PFSK-1 (cell line): ENCODE measurements around the gene MAFB.

Source experiments
- FOXP2 ChIP-seq: optimal IDR thresholded peaks from 2 replicates; pipeline ENCODE3; 2011; ENCODE audit warnings: borderline replicate concordance, control low read depth, inconsistent platforms; ENCODE audit not compliant: insufficient read depth; ENCODE audit errors: extremely low read length, extremely low read depth
- POLR2AphosphoS5 ChIP-seq: IDR thresholded peaks from 2 replicates; pipeline ENCODE4 v1.6.1; 2012; ENCODE audit warnings: low read depth, mild to moderate bottlenecking, control low read depth, low read length, moderate library complexity
- SIN3A ChIP-seq: IDR thresholded peaks from 2 replicates; pipeline ENCODE4 v1.6.1; 2012; ENCODE audit warnings: mild to moderate bottlenecking, low read length, moderate library complexity, borderline replicate concordance; ENCODE audit not compliant: insufficient read depth
- TAF1 ChIP-seq: IDR thresholded peaks from 2 replicates; pipeline ENCODE4 v1.6.1; 2012; ENCODE audit warnings: low read length, control low read depth, borderline replicate concordance; ENCODE audit not compliant: insufficient read depth
- TF ChIP-seq, protein P1 (sequence below), 2 experiments: IDR thresholded peaks; 2 replicates each; pipeline versions ENCODE4 v1.6.1 to v1.8.0; 2011 to 2012; ENCODE audit warnings: low read depth in 2 of 2, low read length in 2 of 2, control low read depth in 1 of 2, inconsistent platforms in 1 of 2, mild to moderate bottlenecking in 1 of 2, moderate library complexity in 1 of 2; ENCODE audit not compliant: insufficient read depth in 1 of 2

The MAFB gene

GRCh38 chr20:40672095-40672494, 16.9 kb downstream of the MAFB start:
- TF ChIP-seq, protein P1, sequence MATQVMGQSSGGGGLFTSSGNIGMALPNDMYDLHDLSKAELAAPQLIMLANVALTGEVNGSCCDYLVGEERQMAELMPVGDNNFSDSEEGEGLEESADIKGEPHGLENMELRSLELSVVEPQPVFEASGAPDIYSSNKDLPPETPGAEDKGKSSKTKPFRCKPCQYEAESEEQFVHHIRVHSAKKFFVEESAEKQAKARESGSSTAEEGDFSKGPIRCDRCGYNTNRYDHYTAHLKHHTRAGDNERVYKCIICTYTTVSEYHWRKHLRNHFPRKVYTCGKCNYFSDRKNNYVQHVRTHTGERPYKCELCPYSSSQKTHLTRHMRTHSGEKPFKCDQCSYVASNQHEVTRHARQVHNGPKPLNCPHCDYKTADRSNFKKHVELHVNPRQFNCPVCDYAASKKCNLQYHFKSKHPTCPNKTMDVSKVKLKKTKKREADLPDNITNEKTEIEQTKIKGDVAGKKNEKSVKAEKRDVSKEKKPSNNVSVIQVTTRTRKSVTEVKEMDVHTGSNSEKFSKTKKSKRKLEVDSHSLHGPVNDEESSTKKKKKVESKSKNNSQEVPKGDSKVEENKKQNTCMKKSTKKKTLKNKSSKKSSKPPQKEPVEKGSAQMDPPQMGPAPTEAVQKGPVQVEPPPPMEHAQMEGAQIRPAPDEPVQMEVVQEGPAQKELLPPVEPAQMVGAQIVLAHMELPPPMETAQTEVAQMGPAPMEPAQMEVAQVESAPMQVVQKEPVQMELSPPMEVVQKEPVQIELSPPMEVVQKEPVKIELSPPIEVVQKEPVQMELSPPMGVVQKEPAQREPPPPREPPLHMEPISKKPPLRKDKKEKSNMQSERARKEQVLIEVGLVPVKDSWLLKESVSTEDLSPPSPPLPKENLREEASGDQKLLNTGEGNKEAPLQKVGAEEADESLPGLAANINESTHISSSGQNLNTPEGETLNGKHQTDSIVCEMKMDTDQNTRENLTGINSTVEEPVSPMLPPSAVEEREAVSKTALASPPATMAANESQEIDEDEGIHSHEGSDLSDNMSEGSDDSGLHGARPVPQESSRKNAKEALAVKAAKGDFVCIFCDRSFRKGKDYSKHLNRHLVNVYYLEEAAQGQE (IDR thresholded peaks at IDR 0.05; ENCODE audit: insufficient read depth in 1 of 2, low read depth in 2 of 2, low read length in 2 of 2): no peak
- TF ChIP-seq SIN3A (no peak), POLR2AphosphoS5 (no peak), FOXP2 (no peak), TAF1 (no peak)

GRCh38 chr20:40670253-40670652, 18.8 kb downstream of the MAFB start:
- no peak for TF ChIP-seq FOXP2
- TF ChIP-seq SIN3A: no peak
- TF ChIP-seq, protein P1 (IDR thresholded peaks at IDR 0.05; ENCODE audit: insufficient read depth in 1 of 2, low read depth in 2 of 2, low read length in 2 of 2): no peak
- TF ChIP-seq TAF1: no peak
- TF ChIP-seq POLR2AphosphoS5: no peak

DNA sequence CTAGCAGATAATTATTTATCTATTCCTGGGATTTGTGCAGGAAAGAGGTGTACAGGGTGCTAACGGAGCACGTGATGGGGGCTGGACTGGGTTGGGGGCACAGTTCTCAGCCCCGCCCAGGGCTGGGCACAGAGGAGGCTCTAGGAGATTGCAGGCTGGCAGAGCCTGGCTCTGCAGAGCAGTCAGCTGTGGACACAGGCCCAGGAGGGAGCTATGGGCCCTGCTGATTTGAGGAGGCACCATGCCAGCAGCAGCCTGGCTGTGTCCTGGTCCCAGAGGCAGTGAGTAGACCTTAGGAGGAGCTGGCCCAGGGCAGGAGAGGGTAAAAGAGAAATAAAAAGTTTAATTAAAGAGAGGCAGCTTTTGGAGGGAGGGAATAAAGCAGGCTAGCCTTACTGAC, 19.3 kb downstream of the MAFB start:
- TF ChIP-seq POLR2AphosphoS5 (no peak), TAF1 (no peak), FOXP2 (no peak)
- TF ChIP-seq, protein P1 (IDR thresholded peaks at IDR 0.05; ENCODE audit: insufficient read depth in 1 of 2, low read depth in 2 of 2, low read length in 2 of 2): no peak

DNA sequence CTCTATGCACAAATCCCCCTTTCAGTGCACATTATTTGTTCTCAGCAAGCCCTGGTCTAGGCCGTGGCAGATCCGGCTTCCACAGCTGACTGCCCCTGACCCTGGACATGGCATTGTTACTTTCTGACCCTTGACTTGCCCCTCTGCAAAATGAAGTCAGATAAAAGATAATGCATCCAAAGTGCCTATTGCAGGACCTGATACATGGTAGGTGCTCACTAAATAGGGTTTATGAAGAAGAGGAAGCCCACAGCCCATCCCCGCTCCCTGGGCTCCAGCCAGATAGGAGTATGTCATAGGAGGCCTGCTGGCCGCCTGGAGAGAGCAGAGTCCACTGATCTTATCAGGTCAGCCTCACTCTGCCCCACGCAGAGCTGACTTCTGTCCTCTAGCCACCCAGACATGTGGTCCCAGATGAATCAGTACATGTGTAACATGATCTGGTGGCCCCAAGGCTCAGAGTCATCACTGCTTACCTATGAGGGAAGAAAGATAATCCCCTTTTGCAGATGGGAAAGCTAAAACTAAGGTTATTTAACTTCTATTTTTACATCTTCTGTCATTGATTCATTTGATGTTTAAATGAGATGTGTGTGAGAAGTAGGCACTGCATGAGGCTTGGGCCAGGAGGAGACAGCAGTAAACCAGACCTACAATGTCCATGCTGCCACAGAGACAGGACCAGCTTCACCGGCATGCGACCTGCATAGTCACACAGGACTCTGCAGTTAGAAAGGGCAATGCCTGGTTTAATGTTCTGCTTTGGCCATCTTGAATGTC, 20.4 kb downstream of the MAFB start:
- TF ChIP-seq, protein P1 (IDR thresholded peaks at IDR 0.05; ENCODE audit: insufficient read depth in 1 of 2, low read depth in 2 of 2, low read length in 2 of 2): no peak
- TF ChIP-seq TAF1 (no peak), POLR2AphosphoS5 (no peak), FOXP2 (no peak), SIN3A (no peak)

GRCh38 chr20:40667503-40667902, 21.5 kb downstream of the MAFB start:
- TF ChIP-seq TAF1 (no peak), POLR2AphosphoS5 (no peak), FOXP2 (no peak), SIN3A (no peak)
- TF ChIP-seq, protein P1 (IDR thresholded peaks at IDR 0.05; ENCODE audit: insufficient read depth in 1 of 2, low read depth in 2 of 2, low read length in 2 of 2): no peak
